Lower leg skin (tissue), 4 donors: Measurements from ENCODE around the gene SRSF8. TPM values are rescaled to one million over a fixed set of nuclear protein-coding genes. Genes with fewer than 3 reads are reported as not detected.
"Not testable (repeated sequence)": the region's sequence is repeated elsewhere in the genome, so short reads cannot be mapped to it uniquely, and the experiment has no call there.

ENCODE experiments used
- DNase-seq, 2 donors: peaks; one replicate each; pipeline ENCODE4 v3.0.0-alpha.2; 2019; ENCODE audit warnings: low spot score in 2 of 2
- H3K4me3 ChIP-seq: fragments of 200-600 bp; sonication (generic); 2 replicates; pipeline ENCODE4 v1.5.1; 2017; ENCODE audit warnings: mild to moderate bottlenecking, low read depth; ENCODE audit not compliant: poor library complexity, severe bottlenecking
- CTCF ChIP-seq, 3 donors: fragments of 450-650 bp; IDR thresholded peaks; one replicate each; pipeline ENCODE4 v1.5.1; 2016; ENCODE audit warnings: antibody characterized with exemption in 3 of 3, mild to moderate bottlenecking in 3 of 3, moderate library complexity in 2 of 3
- POLR2A ChIP-seq, 2 donors: fragments of 450-650 bp; IDR thresholded peaks; one replicate each; pipeline ENCODE4 v1.6.1; 2016 to 2017; ENCODE audit warnings: antibody characterized with exemption in 2 of 2, mild to moderate bottlenecking in 1 of 2, moderate library complexity in 1 of 2
- WGBS, 2 donors: methylation state at CpG; one replicate each; pipeline ENCODE4 v1.1.5; 2018; 5-methylcytosine and 5-hydroxymethylcytosine counted together
- intact Hi-C: fragments of 100-400 bp; cut with DNase I; formaldehyde crosslinking; loops from one replicate; pipeline ENCODE4 v1.15.0; 2023; ENCODE audit warnings: low total_unique reads
- total RNA-seq, 4 donors: library from RNA; depleted of rRNA; stranded (reverse); fragments of >200 nt; gene quantifications; one replicate each; pipeline ENCODE4 v1.1.0, GENCODE V29; 2016

Gene SRSF8
- total RNA-seq, 4 donors from 2014 or later: 28.6 to 51.2 (median 41.3) TPM

GRCh38 chr11:95108671-95109551 lies 42.2 kb downstream of the SRSF8 start:
- H3K4me3 ChIP-seq: no peak overlapping the region
- intact Hi-C loops: no loop called here
- no peak for DNase-seq
- 56% methylated on average over 6 of the region's 6 CpGs for WGBS, 2 donors
- TF ChIP-seq POLR2A (IDR thresholded peaks at IDR 0.05) (no peak), CTCF (IDR thresholded peaks at IDR 0.05) (no peak)

GRCh38 chr11:95111471-95111870 lies 44.8 kb downstream of the SRSF8 start:
- WGBS, 2 donors: 93% methylated on average over 3 of the region's 3 CpGs
- H3K4me3 ChIP-seq, DNase-seq, intact Hi-C loops: not testable (repeated sequence)

- no peak for DNase-seq
- TF ChIP-seq POLR2A (IDR thresholded peaks at IDR 0.05) (no peak), CTCF (IDR thresholded peaks at IDR 0.05) (no peak)
- intact Hi-C loops: no loop called here
- 89 to 95% methylated on average over 3 of the region's 3 CpGs for WGBS, 2 donors
- no peak overlapping the region for H3K4me3 ChIP-seq
Observed at GRCh38 chr11:95111923-95112540, 45.3 kb downstream of the SRSF8 start.

GRCh38 chr11:95115597-95115996 lies 48.9 kb downstream of the SRSF8 start:
- no peak overlapping the region for H3K4me3 ChIP-seq
- intact Hi-C loops: no loop called here
- TF ChIP-seq POLR2A (IDR thresholded peaks at IDR 0.05) (no peak), CTCF (IDR thresholded peaks at IDR 0.05) (no peak)
- WGBS, 2 donors: 75 to 78% methylated on average over 1 of the region's 1 CpG
- no peak for DNase-seq

- H3K4me3 ChIP-seq: no peak overlapping the region
- intact Hi-C loops: no loop called here
- no peak for DNase-seq
- 77 to 89% methylated on average over 2 of the region's 2 CpGs for WGBS, 2 donors
- TF ChIP-seq CTCF (IDR thresholded peaks at IDR 0.05) (no peak), POLR2A (IDR thresholded peaks at IDR 0.05) (no peak)
Observed at GRCh38 chr11:95119361-95120060, 52.8 kb downstream of the SRSF8 start.

Other genes starting within 250 kb of the SRSF8 start
- gene CWC15, start 93.4 kb upstream of the SRSF8 start, total RNA-seq: 10 to 100 TPM; 30.5 to 52.3 (median 34.9) TPM
- gene KDM4D, start 93.2 kb upstream of the SRSF8 start, total RNA-seq: 1 to 10 TPM in 2 of 4 donors, under 1 TPM in 2; 0.94 to 1.1 (median 1.0) TPM
- gene KDM4E, start 41.7 kb upstream of the SRSF8 start, total RNA-seq: not detected
- not detected for gene KDM4F, start 17.5 kb upstream of the SRSF8 start, total RNA-seq
- 100 to 1,000 TPM in 1 of 4 donors, 10 to 100 TPM in 3; 57.6 to 113 (median 87.2) TPM for gene ENDOD1, start 22.9 kb downstream of the SRSF8 start, total RNA-seq
- 10 to 100 TPM; 12.4 to 37.3 (median 25.5) TPM for gene SESN3, start 164.3 kb downstream of the SRSF8 start, total RNA-seq